ENCODE data around the gene NAPSA. TPM values are rescaled to one million over a fixed set of nuclear protein-coding genes. Genes with fewer than 3 reads are reported as not detected.

Gene NAPSA
- 19.2 and 19.9 TPM in 2 replicates for total RNA-seq (2013; cell fraction: nucleolus; rRNA removed)
- total RNA-seq (2014; rRNA removed) (20.1 and 20.6 TPM in 2 replicates), total RNA-seq (2014; rRNA removed; fragmentation: Illumina TruSeq; extraction: Trizol) (12.3 and 14.5 TPM in 2 replicates), total RNA-seq (2021) (18.2 and 19.2 TPM in 2 replicates), polyA plus RNA-seq (2011; rRNA removed) (30.8 and 45.4 TPM in 2 replicates), polyA plus RNA-seq (2014; fragmentation: Illumina TruSeq; extraction: Trizol) (13.8 and 15.3 TPM in 2 replicates), polyA plus RNA-seq (2014; fragmentation: Nextera tagmentation; extraction: Ambion mirVana) (10 to 100 TPM in 1 of 2 experiments, 1 to 10 TPM in 1; 6.7 to 15.2 TPM), polyA plus RNA-seq (2014; rRNA removed) (21.6 and 22.4 TPM in 2 replicates), polyA plus RNA-seq (2016; fragmentation: Nextera tagmentation; extraction: Ambion mirVana) (10 to 100 TPM; 17.0 to 17.2 TPM), polyA minus RNA-seq (2011; rRNA and poly(A)+ RNA removed) (20.5 and 43.9 TPM in 2 replicates), Bru-seq, nascent RNA (percentile 42 among the genes with signal in this experiment), BruChase-seq, experiment 1, labeled RNA remaining after a 6-hour chase (percentile 47 among the genes with signal in this experiment), BruChase-seq, experiment 2, labeled RNA remaining after a 2-hour chase (percentile 47 among the genes with signal in this experiment)
- polyA plus RNA-seq (2011; ENCODE audit: low read depth): 30.5 TPM
- polyA plus RNA-seq (2011; cell fraction: cytosol; rRNA removed): 65.3 and 79.7 TPM in 2 replicates
- 86.1 and 106 TPM in 2 replicates for polyA plus RNA-seq (2011; cell fraction: nucleus; rRNA removed)
- polyA plus RNA-seq (2012): 15.8 and 49.6 TPM in 2 replicates
- 10.6 and 14.8 TPM in 2 replicates for polyA minus RNA-seq (2011; cell fraction: cytosol; rRNA and poly(A)+ RNA removed)
- polyA minus RNA-seq (2011; cell fraction: nucleus; rRNA and poly(A)+ RNA removed): 11.8 and 16.9 TPM in 2 replicates
- long read RNA-seq, experiment 1, transcript NAPSA-201 (9 exons, 1,548 nt): major isoform, 7 of 9 reads
- long read RNA-seq, experiment 1, partial matches to known transcripts: 0 of 9 reads
- long read RNA-seq, experiment 1, other reads (novel, unspliced or antisense): 2 of 9 reads
- long read RNA-seq, experiment 2, transcript NAPSA-201 (9 exons, 1,548 nt): major isoform, 19 of 26 reads
- long read RNA-seq, experiment 2, partial matches to known transcripts: 1 of 26 reads
- long read RNA-seq, experiment 2, other reads (novel, unspliced or antisense): 6 of 26 reads

DNA sequence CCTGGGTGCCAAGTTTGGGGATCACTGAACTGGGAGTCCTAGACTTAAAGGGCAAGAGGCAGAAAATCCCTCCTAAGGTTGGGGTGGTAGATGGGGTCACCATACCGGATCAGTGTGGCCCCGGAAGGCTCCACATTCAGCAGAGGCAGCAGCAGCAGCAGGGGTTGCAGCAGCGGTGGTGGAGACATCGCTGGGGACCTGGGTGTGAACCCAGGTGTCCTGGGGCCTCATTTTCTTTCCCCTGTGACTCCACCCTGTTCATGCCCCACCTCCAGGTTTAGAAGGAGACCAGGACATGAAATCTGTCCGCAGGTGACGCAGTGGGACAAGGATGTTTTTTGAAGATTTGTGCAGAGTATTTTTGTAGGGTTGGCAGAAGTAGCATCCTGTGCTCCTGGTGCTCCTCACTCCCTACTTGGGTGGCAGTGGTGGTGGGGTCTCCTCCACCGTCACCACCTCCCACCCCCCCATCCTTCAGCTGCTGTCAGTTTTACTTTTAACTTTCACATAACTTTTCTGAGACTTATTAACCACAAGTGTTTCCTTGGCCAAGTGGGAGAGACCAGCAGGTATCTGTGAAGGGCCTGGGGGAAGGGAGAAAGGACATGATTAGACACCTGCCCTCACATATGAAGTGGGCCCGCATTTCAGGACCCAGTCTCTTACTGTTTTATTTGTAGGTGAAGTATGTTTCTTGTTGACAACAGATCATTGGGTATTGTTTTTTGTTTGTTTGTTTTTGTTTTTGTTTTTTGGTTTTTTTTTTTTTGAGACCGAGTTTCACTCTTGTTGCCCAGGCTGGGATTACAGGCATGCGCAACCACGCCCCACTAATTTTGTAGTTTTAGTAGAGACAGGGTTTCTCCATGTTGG is at the start of gene NAPSA:
Gene NAPSA (minus strand): TSS at position 206 of the 873 bp plus-strand sequence. CDS start 18 bp downstream, at position 188.
- Histone ChIP-seq H3K27me3 (replicated peaks in 1 of 2; ENCODE audit: control insufficient read depth in 2 of 2, insufficient read depth in 2 of 2, low read length in 1 of 2) (no peaks in the 10 kb centered on the region), H3K79me2 (ENCODE audit: control insufficient read depth, insufficient read depth, low read length) (no peaks in the 10 kb centered on the region; the same call in 1 of the 2 replicates), H2AFZ (ENCODE audit: control insufficient read depth, low read depth, low read length) (peak within 1 kb of the TSS; percentile 65), H3K4me2 (ENCODE audit: control insufficient read depth, insufficient read depth) (peak within 1 kb of the TSS; percentile 87), H3K27ac (ENCODE audit: control insufficient read depth, insufficient read depth) (peak within 1 kb of the TSS; percentile 84), H3K9ac (ENCODE audit: control insufficient read depth, insufficient read depth, low read length) (peak within 1 kb of the TSS; percentile 50), H3K4me1 (ENCODE audit: control insufficient read depth, insufficient read depth, low read length) (peaks cover 43% of the 10 kb centered on the region), H4K20me1 (ENCODE audit: control insufficient read depth, insufficient read depth) (no peaks in the 10 kb centered on the region), H3K9me3 (replicated peaks; ENCODE audit: control insufficient read depth, insufficient read depth, low read length) (peaks cover 2% of the 10 kb centered on the region; the same call in 1 of the 3 replicates), H3K36me3 (ENCODE audit: control insufficient read depth in 2 of 2, insufficient read depth in 2 of 2, low read length in 1 of 2) (no peaks in the 10 kb centered on the region), H3K4me3 (peak within 1 kb of the TSS; percentile 31; the same call in 1 of the 2 replicates)
- RAD21 ChIA-PET (ENCODE audit: unreplicated experiment): interaction anchor here (0.7 to 4.9 kb wide), 9 partner anchors 8 to 97 kb away, joined by 3 to 60 read pairs (median 4); partner anchors contain the start of gene SPIB
- no peak for FAIRE-seq
- peak; percentile 10 for ATAC-seq
- POLR2A ChIA-PET: interaction anchor here (0.6 to 5.2 kb wide), 6 partner anchors 8 to 1243 kb away, joined by 3 to 35 read pairs (median 3); no protein-coding TSS in a partner anchor
- SMC1A ChIA-PET (ENCODE audit: uncharacterized antibody, unreplicated experiment): interaction anchor here (0.7 to 5.5 kb wide), 7 partner anchors 7 to 95 kb away, joined by 3 to 48 read pairs (median 3); partner anchors contain the start of genes NR1H2 and POLD1
- 68% methylated on average over 11 of the region's 11 CpGs for WGBS (ENCODE audit: insufficient coverage, insufficient replicate concordance, low lambda C conversion rate, missing lambda C conversion rate)
- no peak for DNase-seq (ENCODE audit: low read depth, low spot score)
- no TSS peak for BruUV-seq (replicated peaks)
- intact Hi-C loops (cut with micrococcal nuclease; ENCODE audit: unreplicated experiment): no loop called here
- in situ Hi-C loops (cut with MboI): loop anchor here (5.0 kb wide), 1 partner anchor 97 kb away; no protein-coding TSS in a partner anchor
- CTCF ChIA-PET: interaction anchor here (0.5 to 9.4 kb wide), 16 partner anchors 7 to 556 kb away, joined by 3 to 167 read pairs (median 5); partner anchors contain the start of genes MYBPC2 and NR1H2
- TF ChIP-seq, protein P1, sequence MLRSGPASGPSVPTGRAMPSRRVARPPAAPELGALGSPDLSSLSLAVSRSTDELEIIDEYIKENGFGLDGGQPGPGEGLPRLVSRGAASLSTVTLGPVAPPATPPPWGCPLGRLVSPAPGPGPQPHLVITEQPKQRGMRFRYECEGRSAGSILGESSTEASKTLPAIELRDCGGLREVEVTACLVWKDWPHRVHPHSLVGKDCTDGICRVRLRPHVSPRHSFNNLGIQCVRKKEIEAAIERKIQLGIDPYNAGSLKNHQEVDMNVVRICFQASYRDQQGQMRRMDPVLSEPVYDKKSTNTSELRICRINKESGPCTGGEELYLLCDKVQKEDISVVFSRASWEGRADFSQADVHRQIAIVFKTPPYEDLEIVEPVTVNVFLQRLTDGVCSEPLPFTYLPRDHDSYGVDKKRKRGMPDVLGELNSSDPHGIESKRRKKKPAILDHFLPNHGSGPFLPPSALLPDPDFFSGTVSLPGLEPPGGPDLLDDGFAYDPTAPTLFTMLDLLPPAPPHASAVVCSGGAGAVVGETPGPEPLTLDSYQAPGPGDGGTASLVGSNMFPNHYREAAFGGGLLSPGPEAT (IDR thresholded peaks at IDR 0.05; ENCODE audit: low read depth): no peak
- TF ChIP-seq TCF3 (IDR thresholded peaks at IDR 0.05; ENCODE audit: borderline replicate concordance, insufficient read depth, low read depth, low read length) (no peak), TCF7 (IDR thresholded peaks at IDR 0.05; ENCODE audit: borderline replicate concordance) (no peak), ASH2L (IDR thresholded peaks at IDR 0.05; ENCODE audit: borderline replicate concordance, low read depth) (no peak), WRNIP1 (IDR thresholded peaks at IDR 0.05; ENCODE audit: borderline replicate concordance, low read depth, low read length) (no peak), BCL11A (IDR thresholded peaks at IDR 0.05; ENCODE audit: low read depth, low read length) (0 out of 2 replicates have a peak, but pooled peaks have one; percentile 20), NR2F1 (conservative IDR thresholded peaks at IDR 0.05) (0 out of 2 replicates have a peak, but pooled peaks have one; percentile 35), LARP7 (IDR thresholded peaks at IDR 0.05) (no peak), RCOR1 (conservative IDR thresholded peaks at IDR 0.05; ENCODE audit: low read depth, low read length) (no peak)
- TF ChIP-seq, protein P2, sequence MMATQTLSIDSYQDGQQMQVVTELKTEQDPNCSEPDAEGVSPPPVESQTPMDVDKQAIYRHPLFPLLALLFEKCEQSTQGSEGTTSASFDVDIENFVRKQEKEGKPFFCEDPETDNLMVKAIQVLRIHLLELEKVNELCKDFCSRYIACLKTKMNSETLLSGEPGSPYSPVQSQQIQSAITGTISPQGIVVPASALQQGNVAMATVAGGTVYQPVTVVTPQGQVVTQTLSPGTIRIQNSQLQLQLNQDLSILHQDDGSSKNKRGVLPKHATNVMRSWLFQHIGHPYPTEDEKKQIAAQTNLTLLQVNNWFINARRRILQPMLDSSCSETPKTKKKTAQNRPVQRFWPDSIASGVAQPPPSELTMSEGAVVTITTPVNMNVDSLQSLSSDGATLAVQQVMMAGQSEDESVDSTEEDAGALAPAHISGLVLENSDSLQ (IDR thresholded peaks at IDR 0.05): peak; percentile 21; the same call in 1 of the 2 replicates
- TF ChIP-seq, protein P3, sequence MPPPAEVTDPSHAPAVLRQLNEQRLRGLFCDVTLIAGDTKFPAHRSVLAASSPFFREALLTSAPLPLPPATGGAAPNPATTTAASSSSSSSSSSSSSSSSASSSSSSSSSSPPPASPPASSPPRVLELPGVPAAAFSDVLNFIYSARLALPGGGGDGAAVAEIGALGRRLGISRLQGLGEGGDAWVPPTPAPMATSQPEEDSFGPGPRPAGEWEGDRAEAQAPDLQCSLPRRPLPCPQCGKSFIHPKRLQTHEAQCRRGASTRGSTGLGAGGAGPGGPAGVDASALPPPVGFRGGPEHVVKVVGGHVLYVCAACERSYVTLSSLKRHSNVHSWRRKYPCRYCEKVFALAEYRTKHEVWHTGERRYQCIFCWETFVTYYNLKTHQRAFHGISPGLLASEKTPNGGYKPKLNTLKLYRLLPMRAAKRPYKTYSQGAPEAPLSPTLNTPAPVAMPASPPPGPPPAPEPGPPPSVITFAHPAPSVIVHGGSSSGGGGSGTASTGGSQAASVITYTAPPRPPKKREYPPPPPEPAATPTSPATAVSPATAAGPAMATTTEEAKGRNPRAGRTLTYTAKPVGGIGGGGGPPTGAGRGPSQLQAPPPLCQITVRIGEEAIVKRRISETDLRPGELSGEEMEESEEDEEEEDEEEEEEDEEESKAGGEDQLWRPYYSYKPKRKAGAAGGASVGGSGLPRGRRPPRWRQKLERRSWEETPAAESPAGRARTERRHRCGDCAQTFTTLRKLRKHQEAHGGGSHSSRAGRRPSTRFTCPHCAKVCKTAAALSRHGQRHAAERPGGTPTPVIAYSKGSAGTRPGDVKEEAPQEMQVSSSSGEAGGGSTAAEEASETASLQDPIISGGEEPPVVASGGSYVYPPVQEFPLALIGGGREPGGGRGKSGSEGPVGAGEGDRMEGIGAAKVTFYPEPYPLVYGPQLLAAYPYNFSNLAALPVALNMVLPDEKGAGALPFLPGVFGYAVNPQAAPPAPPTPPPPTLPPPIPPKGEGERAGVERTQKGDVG (CRISPR knock-in tag; IDR thresholded peaks at IDR 0.05): no peak

Measured in GM12878 (cell line).